MM.1S (cell line): ENCODE measurements around the gene CACFD1.

Experiments
- DNase-seq: peaks from one replicate; pipeline ENCODE4 v3.0.0-alpha.2; 2015
- H2AFZ ChIP-seq: fragments of 300-600 bp; sonication (generic); 2 replicates; pipeline ENCODE4 v1.6.0; 2016; ENCODE audit warnings: antibody characterized with exemption, low read length
- H3F3A ChIP-seq: fragments of 300-600 bp; sonication (generic); 2 replicates; pipeline ENCODE4 v1.6.1; 2016; ENCODE audit warnings: mild to moderate bottlenecking, antibody characterized with exemption, low read length, moderate library complexity, mixed read lengths; ENCODE audit not compliant: insufficient read depth
- H3K27ac ChIP-seq: fragments of 300-600 bp; sonication (generic); 2 replicates; pipeline ENCODE4 v1.5.1; 2016; ENCODE audit warnings: mild to moderate bottlenecking, low read length
- H3K27me3 ChIP-seq: fragments of 300-600 bp; sonication (generic); replicated peaks from 2 replicates; pipeline ENCODE4 v1.6.0; 2016; ENCODE audit warnings: low read length; ENCODE audit not compliant: insufficient read depth
- H3K36me3 ChIP-seq: fragments of 300-600 bp; sonication (generic); replicated peaks from 2 replicates; pipeline ENCODE4 v1.6.1; 2016; ENCODE audit warnings: mild to moderate bottlenecking, low read length, mixed read lengths; ENCODE audit not compliant: insufficient read depth
- H3K4me1 ChIP-seq: fragments of 300-600 bp; sonication (generic); 2 replicates; pipeline ENCODE4 v1.6.1; 2016; ENCODE audit warnings: low read length, mixed read lengths
- H3K4me2 ChIP-seq: fragments of 300-600 bp; sonication (generic); 2 replicates; pipeline ENCODE4 v1.6.0; 2016; ENCODE audit warnings: low read depth, low read length
- H3K4me3 ChIP-seq: fragments of 300-600 bp; sonication (generic); 2 replicates; pipeline ENCODE4 v1.5.1; 2016; ENCODE audit warnings: low read length, mixed read lengths
- H3K79me2 ChIP-seq: fragments of 300-600 bp; sonication (generic); 2 replicates; pipeline ENCODE4 v1.6.1; 2016; ENCODE audit warnings: mixed run types, low read length, mixed read lengths
- H3K9ac ChIP-seq: fragments of 300-600 bp; sonication (generic); 2 replicates; pipeline ENCODE4 v1.6.1; 2016; ENCODE audit warnings: low read length, mixed read lengths
- H3K9me2 ChIP-seq: fragments of 300-600 bp; sonication (generic); replicated peaks from 2 replicates; pipeline ENCODE4 v1.6.1; 2016; ENCODE audit warnings: mild to moderate bottlenecking, low read length, mixed read lengths; ENCODE audit not compliant: insufficient read depth
- H3K9me3 ChIP-seq: fragments of 300-600 bp; sonication (generic); replicated peaks from 2 replicates; pipeline ENCODE4 v1.6.1; 2016; ENCODE audit warnings: mild to moderate bottlenecking, low read length, mixed read lengths; ENCODE audit not compliant: insufficient read depth
- H4K20me1 ChIP-seq: fragments of 300-600 bp; sonication (generic); 2 replicates; pipeline ENCODE4 v1.6.1; 2016; ENCODE audit warnings: mild to moderate bottlenecking, low read length, moderate library complexity, mixed read lengths; ENCODE audit not compliant: insufficient read depth
- EZH2 ChIP-seq: fragments of 300-600 bp; sonication (generic); optimal IDR thresholded peaks from 2 replicates; pipeline ENCODE3; 2017; ENCODE audit warnings: low read depth, mild to moderate bottlenecking, antibody characterized with exemption, low read length, mixed read lengths
- EZH2phosphoT487 ChIP-seq: fragments of 300-600 bp; sonication (generic); IDR thresholded peaks from 2 replicates; pipeline ENCODE4 v1.6.1; 2018; ENCODE audit warnings: antibody characterized with exemption, low read length
- TF ChIP-seq, protein P1 (sequence below): fragments of 300-600 bp; sonication (generic); IDR thresholded peaks from 2 replicates; pipeline ENCODE4 v1.5.1; 2016; ENCODE audit warnings: antibody characterized with exemption, low read length, mixed read lengths

Gene CACFD1

DNA sequence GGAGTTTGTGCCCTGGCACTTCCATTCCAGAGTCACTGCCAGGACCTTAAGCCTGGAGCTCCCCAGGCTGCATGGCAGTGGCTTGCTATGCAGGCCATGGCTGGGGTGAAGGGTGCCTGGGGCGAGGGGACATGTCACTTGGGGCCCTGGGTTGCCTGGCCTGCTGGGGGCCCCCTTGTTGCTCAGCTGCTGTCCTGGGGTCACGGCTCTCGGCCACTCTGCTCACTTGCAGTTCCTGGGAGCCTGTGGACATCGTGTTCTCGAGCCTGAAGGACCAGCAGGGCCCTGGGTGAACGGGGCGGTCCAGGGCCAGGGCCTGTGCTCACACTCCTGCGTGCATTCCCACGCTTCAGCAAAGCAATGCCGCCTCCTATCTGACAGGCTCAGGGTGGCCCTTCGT, 33.6 kb downstream of the CACFD1 start:
- Histone ChIP-seq H3K4me3 (no peak overlapping the region), H3K36me3 (no peaks in the 10 kb centered on the region), H3K27ac (no peak overlapping the region), H3F3A (no peaks in the 10 kb centered on the region), H3K9me2 (no peaks in the 10 kb centered on the region), H3K79me2 (no peaks in the 10 kb centered on the region), H3K4me1 (no peaks in the 10 kb centered on the region), H3K9ac (no peak overlapping the region), H4K20me1 (no peaks in the 10 kb centered on the region), H3K9me3 (no peaks in the 10 kb centered on the region), H3K4me2 (no peak overlapping the region), H2AFZ (no peak overlapping the region), H3K27me3 (peaks cover 100% of the 10 kb centered on the region)
- no peak for DNase-seq
- no peak for TF ChIP-seq EZH2phosphoT487

DNA sequence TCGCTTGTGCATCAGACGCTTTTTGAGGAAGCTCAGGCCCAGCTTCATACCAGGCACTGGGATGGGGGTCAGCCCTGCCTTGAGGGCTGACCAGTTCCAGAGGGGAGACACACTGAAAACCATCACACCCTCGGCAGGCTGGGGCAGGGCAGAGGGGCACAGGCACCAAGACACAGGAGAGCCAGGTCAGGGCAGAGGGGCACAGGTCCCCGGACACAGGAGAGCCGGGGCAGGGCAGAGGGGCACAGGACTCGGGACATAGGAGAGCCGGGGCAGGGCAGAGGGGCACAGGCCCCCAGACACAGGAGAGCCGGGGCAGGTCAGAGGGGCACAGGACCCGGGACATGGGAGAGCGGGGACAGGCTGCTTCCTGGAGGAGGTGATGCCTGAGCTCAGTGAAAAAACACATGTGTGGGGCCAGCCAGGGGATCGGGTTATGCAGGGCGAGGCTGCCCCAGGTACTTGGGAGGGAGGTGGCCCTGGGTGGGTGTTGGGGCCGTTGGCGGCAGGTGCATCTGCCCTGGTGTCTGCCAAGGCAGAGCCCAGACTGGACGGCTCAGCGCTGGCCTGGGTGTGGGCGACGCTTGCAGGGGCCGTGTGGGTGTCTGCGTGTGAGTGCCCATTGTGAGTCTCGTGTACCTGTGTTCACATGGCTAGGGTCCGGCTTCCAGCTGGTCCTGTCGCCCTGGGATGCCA, 34.2 kb downstream of the CACFD1 start:
- TF ChIP-seq EZH2phosphoT487: no peak
- TF ChIP-seq, protein P1, sequence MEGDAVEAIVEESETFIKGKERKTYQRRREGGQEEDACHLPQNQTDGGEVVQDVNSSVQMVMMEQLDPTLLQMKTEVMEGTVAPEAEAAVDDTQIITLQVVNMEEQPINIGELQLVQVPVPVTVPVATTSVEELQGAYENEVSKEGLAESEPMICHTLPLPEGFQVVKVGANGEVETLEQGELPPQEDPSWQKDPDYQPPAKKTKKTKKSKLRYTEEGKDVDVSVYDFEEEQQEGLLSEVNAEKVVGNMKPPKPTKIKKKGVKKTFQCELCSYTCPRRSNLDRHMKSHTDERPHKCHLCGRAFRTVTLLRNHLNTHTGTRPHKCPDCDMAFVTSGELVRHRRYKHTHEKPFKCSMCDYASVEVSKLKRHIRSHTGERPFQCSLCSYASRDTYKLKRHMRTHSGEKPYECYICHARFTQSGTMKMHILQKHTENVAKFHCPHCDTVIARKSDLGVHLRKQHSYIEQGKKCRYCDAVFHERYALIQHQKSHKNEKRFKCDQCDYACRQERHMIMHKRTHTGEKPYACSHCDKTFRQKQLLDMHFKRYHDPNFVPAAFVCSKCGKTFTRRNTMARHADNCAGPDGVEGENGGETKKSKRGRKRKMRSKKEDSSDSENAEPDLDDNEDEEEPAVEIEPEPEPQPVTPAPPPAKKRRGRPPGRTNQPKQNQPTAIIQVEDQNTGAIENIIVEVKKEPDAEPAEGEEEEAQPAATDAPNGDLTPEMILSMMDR: no peak
- no peak for TF ChIP-seq EZH2
- H3K27me3 ChIP-seq: peaks cover 100% of the 10 kb centered on the region
- DNase-seq: no peak

GRCh38 chr9:133494636-133495326, 35.0 kb downstream of the CACFD1 start:
- no peak for DNase-seq
- TF ChIP-seq, protein P1: no peak
- TF ChIP-seq EZH2 (no peak), EZH2phosphoT487 (no peak)
- H3K36me3 ChIP-seq: no peaks in the 10 kb centered on the region
- H3K27ac ChIP-seq: no peak overlapping the region
- H3K4me3 ChIP-seq: no peak overlapping the region
- H3K9ac ChIP-seq: no peak overlapping the region
- H4K20me1 ChIP-seq: no peaks in the 10 kb centered on the region
- no peak overlapping the region for H2AFZ ChIP-seq
- no peak overlapping the region for H3K4me2 ChIP-seq
- H3K9me2 ChIP-seq: no peaks in the 10 kb centered on the region
- H3K27me3 ChIP-seq: peaks cover 100% of the 10 kb centered on the region
- H3F3A ChIP-seq: no peaks in the 10 kb centered on the region
- H3K4me1 ChIP-seq: no peaks in the 10 kb centered on the region
- H3K79me2 ChIP-seq: no peaks in the 10 kb centered on the region
- no peaks in the 10 kb centered on the region for H3K9me3 ChIP-seq

More for the DNA sequence above, 34.2 kb downstream of the CACFD1 start:
- Histone ChIP-seq H3K9ac (no peak overlapping the region), H3K9me2 (no peaks in the 10 kb centered on the region), H3F3A (no peaks in the 10 kb centered on the region), H2AFZ (no peak overlapping the region), H3K9me3 (no peaks in the 10 kb centered on the region), H3K4me3 (no peak overlapping the region), H3K27ac (no peak overlapping the region), H4K20me1 (no peaks in the 10 kb centered on the region), H3K4me2 (no peak overlapping the region), H3K36me3 (no peaks in the 10 kb centered on the region), H3K4me1 (no peaks in the 10 kb centered on the region), H3K79me2 (no peaks in the 10 kb centered on the region)
